Activated naive CD8-positive, alpha-beta T cell treated with anti-CD3 and anti-CD28 coated beads, Interleukin-2, amount 50 U/mL, for 16 hours (primary cell): ENCODE results near the gene MRPS10.
"Not testable (repeated sequence)": the region's sequence is repeated elsewhere in the genome, so short reads cannot be mapped to it uniquely, and the experiment has no call there.

Experiments
- DNase-seq: peaks from one replicate; pipeline ENCODE4 v3.0.0-alpha.2; 2020; ENCODE audit warnings: low read depth, low spot score

Gene MRPS10

DNA sequence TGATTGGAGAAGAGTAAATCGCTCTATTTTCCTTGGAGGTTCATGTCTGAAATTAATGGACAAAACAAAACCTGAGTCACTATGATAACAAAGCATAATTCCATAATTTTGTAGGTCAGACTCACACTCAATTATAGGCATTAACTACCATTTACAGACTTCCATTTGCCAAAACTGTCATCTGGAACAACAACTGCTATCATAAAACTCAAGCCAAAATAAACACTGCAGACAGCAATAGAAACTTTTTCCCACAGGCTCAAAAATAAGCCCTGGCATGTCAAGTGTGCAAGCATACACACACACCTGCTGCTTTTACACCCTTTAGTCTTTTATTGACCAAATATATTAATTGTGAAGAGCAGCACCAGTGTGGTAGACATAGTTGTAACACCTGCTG is 7.1 kb downstream of the MRPS10 start:
- no peak for DNase-seq

DNA sequence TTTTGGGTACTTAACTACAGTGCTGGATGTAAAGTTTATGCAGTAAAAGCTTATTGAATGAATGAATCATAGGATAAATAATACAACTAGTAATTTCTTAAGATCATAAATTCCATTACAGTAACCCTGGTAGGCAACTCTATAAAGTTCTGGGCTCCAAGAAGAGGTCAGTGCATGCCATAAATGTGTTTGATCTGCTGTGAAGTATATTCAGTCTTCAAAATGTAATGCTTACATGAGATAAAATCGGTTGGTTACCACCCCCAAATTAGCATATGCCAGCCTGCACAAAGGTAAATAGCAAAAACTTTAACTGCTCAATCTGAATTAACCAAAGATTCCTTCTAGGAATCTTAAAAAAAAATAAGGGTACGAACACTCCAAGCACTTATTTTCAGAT is 10.1 kb downstream of the MRPS10 start:
- not testable (repeated sequence) for DNase-seq

DNA sequence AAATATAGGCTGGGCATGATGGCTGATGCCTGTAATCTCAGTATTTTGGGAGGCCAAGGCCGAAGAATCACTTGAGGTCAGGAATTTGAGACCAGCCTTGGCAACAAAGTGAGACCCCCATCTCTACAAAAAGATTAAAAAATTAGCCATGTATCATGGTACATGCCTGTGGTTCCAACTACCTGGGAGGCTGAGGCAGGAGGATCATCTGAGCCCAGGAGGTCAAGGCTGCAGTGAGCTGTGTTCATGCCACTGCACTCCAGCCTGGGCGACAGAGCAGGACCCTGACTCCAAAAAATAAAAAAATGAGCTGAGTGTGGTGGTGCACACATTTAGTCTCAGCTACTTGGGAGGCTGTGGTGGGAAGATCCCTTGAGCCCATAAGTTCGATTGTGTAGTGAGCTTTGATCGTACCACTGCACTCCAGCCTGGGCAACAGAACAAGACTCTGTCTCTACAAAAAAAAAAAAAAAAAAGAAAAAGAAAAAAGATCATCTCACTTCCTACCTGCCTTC is 12.8 kb downstream of the MRPS10 start:
- DNase-seq: no peak

DNA sequence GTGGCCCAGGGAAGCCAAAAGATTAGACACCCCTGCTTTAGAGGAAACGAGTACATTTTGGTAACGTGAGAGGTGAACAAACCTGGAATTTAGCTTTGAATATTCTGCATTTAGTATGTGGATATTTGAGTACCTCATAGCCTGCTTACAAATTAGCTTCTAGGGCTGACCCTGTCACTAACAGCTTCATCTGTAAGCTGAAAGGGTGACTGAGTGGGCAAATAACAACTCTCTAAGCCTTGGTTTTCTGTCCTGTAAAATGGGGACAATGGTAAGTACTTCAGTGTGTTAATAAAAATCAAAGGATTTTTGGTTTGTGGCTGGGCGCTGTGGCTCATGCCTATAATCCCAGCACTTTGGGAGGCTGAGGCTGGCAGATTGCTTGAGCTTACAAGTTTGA is 14.5 kb downstream of the MRPS10 start:
- DNase-seq: no peak

DNA sequence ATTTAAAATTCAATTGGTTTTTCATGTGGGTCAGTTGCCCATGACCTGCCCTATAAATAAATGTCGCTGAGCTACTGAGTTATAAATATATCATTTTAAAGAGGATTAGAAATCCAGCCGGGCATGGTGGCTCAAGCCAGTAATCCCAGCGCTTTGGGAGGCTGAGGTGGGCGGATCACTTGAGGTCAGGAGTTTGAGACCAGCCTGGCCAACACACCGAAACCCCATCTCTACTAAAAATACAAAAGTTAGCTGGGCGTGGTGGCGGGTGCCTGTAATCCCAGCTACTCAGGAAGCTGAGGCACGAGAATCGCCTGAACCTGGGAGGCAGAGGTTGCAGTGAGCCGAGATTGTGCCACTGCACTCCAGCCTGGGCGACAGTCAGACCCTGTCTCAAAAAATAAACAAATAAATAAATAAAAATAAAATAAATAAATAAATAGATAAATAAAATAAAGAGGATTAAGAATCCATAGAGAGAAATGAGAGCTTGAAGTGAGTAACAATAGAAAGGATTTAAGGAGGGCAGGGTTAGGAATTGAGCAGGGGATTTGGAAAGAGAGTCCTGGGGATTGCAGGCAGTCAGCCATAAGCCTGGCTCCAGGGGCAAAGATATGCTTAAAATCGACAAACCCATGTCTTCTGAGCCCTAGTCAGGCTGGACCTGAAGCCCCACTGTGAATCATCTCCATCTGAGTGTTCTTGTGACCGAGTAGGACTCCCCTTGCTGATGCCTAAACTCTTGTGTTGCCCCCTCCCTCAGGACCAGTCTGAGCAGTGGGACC is 15.3 kb downstream of the MRPS10 start:
- not testable (repeated sequence) for DNase-seq

DNA sequence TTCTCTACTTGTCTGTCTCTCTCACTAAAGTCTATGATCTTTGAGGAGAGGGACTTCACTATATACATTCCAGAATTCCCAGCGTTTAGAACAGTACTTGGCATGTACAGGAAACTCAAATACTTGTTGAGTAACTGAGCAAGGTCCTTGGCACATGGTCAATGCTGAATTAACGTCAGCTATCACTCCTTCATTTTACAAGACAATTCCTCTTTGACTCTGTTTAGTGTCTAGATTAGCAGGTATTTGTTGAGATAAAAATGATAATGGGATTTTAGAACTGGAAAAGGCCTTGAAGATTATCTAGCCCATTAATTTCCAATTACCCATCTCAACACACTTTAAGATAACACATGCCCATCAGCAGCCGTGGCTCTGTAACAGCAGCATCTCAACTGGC is 16.3 kb downstream of the MRPS10 start:
- no peak for DNase-seq

DNA sequence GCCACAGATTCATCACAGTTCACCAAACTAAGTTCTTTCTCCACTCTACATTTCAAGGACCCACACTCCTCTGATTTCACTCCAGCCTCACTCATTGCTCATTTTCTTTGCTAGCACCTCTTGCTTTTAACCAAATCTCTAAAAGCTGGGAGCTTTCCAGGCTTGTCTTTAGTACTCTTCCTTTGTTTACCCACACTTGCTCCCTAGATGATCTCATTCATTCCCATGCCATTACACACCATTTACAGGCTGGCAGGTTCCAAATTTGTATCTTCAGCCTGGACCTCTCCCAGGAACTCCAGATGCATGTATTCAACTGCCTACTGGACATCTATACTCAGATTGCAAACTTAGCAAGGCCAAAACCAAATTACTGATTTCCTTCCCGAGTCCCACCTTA is 17.6 kb downstream of the MRPS10 start:
- no peak for DNase-seq

DNA sequence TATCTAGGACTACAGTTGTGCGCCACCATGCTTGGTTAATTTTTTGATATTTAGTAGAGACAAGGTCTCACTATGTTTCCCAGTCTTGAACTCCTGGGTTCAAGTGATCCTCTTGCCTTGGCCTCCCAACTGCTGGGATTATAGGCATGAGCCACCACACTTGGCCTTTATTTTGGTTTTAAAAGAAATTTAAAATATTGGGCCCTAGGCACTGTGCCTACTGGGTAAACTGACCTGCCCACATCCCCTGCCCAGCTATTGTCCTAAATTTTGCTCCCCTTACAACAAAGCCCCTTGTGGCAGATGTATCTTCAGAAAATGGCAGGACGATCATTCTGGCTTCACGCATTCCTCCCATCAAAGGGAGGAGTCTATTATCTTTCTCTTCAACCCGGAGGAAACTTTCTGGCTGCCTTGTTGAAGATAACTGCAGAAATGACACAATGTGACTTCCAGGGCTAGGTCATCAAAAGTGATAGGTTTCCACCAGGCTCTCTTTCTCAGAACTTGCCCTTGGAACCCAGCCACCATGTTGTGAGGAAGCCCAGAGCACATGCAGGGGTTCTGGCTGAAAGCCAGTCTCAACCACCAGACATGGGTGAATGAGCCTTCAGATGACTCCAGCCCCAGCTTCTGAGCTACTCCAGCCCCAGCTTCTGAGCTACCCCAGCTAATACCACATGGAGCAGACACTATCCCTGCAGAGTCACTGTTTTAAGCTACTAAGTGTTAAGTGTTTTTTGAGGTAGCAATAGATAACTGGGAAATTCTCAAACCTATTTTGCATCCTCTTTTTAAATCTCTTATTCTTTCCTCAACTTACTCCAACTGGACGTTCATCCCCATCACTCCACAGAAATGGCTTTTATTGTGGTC is 18.3 kb downstream of the MRPS10 start:
- DNase-seq: no peak

DNA sequence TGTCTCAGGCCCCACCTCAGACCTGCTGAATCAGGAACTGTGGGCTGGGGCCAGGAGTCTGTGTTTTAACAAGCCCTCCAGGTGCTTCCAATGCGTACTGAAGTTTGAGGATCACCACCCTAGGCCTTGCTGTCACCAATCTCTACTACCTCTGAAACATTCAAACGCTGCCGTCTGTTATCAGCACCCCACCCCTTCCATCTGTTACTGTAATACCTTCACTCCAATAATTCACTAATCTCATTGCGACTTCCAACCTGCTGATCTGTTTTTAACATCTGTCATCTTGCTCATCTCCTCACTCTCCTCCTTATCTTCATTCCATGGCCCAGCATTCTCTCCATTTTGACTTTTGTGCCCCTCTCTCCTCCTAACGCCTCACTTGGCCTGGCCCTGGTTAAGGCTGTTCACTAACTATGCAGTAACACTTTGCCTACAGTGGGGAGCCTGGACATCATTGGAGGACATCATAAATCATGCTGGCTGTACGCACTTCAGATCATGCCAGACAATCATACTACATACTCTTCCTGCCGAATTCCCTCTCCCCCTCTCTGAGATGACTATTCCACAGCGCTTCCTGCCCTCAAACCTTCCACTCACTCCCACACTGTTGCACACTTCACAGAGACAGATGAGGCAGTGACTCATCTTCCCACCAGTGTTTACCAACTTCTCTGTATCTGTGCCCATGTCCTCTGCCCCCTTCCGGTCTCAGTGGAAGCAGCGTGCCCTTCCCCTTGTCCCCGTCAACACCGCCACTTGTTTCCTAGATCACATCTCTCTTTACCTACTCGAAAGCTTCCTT is 19.9 kb downstream of the MRPS10 start:
- no peak for DNase-seq

DNA sequence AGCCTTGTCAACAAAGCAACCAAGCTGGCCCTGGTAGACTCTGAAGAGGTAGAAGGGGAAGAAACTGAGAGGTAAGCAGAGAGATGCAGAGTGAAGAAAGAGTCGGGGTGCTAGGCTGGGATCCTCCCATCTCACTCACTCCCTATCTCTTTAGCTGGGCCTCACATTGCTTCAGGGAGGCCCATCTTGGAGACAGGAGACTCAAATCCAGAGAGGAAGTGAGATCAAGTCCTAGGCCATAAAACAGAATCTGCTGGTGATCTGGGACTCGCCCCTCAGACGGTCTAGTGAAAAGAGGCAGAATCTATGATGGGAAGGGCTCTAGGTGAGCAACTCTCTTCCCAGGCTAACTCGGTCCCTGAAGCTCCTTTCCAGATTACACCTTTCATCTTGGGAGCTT is 22.2 kb downstream of the MRPS10 start:
- DNase-seq: no peak

DNA sequence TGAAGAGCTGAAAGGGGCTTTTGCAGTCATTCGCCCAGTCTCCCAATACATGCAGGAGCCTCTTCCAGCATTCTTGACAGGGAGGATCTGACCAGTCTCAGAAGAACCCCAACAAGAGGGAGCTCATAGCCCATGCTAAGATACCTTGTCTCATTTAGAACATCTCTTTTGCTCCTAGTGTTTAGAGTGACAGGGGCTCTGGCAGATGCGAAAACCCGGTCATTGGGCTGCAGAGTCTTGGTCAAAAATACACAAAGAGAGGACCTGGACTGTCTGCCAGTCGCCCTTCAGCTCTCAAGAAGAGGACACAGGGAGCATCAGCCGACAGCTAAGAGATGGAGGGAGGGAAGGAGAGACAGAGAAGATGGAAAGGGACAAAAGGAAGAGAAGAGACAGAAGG is 23.6 kb downstream of the MRPS10 start:
- no peak for DNase-seq

DNA sequence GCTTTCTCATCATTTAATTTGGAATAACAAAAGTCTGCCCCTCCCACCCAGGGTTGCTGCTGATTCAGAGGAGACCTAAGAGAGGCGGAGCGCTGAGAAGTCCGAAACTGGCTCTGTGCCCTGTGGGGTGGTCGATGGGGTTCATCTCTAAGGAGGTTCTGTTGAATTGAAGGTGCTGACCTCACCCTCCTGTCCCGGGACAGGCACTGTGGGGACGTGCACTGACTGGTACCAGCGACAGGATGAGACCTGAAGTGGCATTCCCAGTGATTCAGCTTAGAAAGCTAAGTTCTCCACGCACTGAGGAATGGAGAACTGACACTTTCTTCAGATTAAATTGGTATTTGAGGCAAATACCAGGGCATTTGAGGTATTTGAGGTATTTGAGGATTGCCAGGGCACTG is 24.2 kb downstream of the MRPS10 start:
- DNase-seq: no peak

DNA sequence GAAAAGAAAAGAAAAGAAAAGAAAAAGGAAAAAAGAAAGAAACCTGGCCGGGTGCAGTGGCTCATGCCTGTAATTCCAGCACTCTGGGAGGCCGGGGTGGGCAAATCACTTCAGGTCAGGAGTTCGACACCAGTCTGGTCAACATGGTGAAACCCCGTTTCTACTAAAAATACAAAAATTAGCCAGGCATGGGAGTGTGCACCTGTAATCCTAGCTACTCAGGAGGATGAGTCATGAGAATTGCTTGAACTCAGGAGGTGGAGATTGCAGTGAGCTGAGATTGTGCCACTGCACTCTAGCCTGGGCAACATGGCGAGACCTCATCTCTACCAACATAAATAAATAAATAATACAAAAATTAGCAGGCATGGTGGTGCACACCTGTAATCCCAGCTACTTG is 25.3 kb downstream of the MRPS10 start:
- DNase-seq: not testable (repeated sequence)

DNA sequence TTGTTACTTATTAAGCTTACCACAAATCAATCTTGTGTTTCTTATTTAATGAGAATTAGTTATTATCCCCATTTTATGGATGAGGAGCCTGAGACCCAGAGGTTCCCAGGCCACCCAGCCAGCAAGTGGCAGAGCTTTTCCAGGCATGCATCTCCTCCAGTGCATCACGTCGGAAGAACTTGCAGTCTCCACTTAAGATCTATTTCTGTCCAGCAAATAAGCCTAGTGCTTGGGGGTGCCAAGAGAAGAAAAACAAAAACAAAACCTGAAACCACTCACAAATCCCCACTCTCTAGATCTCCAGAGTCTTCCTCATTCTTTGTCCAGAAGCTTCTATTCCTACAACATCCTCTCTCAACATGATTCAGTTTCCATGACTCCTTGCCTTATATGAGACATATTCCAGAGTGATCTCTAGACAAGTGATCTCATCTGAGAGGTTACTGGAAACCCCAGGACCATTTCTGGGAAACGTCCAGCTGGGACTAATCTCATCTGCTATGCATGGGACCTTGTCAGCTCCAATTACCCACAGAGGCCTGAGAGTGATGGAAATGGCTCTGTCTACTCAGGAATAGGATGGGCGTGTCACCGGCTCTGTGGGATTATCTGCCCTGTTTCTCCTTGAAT is 27.0 kb downstream of the MRPS10 start:
- no peak for DNase-seq

DNA sequence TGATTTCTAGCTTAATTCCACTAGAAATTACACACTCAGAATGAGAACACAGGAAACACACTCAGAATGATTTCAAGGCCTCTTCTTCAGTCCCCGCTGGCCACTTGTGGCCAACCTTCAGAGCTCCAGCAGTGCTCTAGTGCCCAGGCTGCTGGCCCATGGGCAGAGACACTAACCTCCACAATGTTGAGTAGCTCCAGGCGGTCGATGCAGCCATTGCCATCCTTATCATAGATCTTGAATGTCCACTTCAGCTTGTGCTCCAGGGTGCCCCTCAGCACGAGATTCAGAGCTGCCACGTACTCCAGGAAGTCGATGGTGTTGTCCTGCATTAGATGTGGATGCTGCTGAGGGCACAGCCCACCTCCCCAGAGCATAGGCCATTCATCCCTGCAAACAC is 29.3 kb downstream of the MRPS10 start:
- no peak for DNase-seq

DNA sequence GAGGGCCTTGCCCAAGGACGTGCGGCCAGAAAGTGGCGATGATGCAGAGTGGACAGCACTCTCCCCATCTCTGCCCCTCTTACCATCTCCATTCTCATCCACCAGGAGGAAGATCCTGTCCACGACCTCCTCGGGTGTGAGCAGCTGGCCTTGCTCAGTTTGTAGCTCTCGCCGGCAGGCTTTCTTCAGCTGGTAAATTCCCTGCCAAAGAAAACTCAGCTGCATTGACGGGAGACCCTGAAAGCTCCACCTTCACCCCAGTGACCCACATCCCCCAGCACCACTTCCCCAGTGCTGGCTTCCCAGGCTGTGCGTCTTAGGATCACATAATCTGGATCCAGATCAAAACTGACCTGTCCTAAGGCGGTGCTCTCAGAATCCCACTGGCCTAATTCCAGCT is 32.1 kb downstream of the MRPS10 start:
- DNase-seq: no peak

DNA sequence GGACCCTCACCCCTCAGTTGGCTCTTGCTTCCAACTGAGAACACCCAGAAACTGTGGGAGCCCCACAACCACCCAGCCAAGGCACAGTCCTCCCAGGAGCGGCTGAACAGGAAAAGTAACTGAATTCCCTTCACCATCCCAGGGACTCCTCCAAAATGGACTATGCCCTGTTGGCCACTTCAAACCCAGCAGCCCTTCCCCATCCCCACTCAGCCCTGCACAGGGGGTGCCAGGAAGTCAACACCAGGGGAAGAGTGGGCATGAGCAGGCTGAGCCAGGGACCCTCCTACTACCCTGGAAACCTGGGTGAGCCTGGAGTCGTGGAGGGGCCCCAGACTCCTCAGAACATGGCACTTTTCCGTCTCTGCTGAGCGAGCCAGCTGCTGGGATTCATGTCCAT is 33.2 kb downstream of the MRPS10 start:
- no peak for DNase-seq

DNA sequence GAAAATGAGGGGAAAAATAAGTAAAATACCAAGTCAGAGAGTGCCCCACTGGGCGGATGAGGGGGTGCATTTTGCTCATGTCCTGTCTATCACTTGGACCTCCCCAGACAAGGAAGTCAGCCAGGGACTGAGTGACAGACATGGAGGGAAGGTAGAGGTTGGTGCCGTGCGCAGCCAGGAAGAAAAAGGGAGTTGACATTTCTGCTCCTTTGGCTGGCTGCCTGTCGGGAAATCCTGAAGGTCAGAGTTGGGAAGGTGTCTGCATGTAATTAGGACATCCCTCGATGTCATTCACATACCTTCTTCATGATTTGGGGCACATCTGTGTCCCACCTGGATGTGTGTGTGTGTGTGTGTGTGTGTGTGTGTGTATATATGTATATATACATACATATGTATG is 35.6 kb downstream of the MRPS10 start:
- no peak for DNase-seq

DNA sequence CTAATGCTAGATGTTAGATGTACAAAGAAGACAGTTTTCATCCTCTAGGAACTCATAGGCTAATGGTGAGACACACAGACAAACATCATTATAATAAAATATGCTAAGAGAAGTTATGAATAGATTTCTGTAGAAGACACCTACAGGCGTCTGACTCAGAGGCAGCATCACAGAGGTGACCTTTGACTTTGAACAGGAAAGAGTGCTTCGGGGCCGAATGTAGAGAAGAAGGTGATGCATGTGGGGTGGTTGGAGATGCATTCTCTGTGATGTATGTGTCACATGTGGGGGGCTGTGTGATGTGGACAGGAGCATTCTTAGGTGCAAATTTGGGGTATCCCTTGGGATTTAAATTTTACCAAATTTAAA is 37.7 kb downstream of the MRPS10 start:
- DNase-seq: no peak

DNA sequence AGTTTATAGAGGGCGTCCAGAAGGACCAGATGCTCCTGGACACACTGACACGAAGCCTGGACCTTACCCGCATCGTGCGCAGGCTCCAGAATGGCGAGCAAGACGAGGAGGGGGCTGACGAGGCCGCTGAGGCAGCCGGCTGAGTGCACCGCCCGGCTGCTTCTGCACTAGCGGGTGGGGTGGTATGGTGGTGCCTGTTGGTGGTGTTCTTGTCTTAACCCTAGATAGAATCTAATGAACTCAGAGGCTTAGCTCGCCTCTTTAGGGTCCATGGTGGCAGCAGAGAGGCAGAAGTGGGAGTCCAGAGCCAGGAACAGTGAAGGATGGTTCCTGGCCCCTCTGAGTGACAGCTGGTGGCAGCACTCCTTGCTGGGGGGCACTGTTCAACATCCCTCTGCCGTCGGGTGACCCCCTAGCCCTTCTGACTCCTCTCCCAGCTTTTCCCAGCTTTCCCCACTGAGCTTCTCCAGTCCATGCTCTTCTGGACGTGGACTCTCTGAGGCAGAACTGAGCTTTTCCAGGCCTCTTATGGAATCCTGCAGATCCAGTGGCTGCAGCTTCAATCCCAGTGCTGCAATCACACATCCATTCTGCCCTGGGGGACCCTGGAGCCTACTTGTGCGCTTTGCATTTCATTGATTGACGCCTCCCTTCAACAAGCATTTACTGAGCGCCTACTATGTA is 38.3 kb downstream of the MRPS10 start:
- no peak for DNase-seq
